Colonic mucosa (tissue), 4 donors: ENCODE results near the gene MTFMT. TPM values are rescaled to one million over a fixed set of nuclear protein-coding genes. Genes with fewer than 3 reads are reported as not detected.

Experiments
- DNase-seq: peaks from one replicate; pipeline ENCODE4 v3.0.0-alpha.2; 2020
- H3K27ac ChIP-seq: fragments of 200-600 bp; one replicate; pipeline ENCODE4 v1.8.0; 2021
- H3K27me3 ChIP-seq: fragments of 200-600 bp; one replicate; pipeline ENCODE4 v1.8.0; 2021
- H3K36me3 ChIP-seq: fragments of 200-600 bp; one replicate; pipeline ENCODE4 v1.8.0; 2021
- H3K4me1 ChIP-seq: fragments of 200-600 bp; one replicate; pipeline ENCODE4 v1.8.0; 2021; ENCODE audit warnings: mild to moderate bottlenecking
- H3K4me3 ChIP-seq: fragments of 200-600 bp; one replicate; pipeline ENCODE4 v1.8.0; 2021
- H3K9ac ChIP-seq, 2 donors: one replicate each; pipeline ENCODE4 v1.7.0; 2013; ENCODE audit warnings: control low read depth in 2 of 2, low read depth in 2 of 2, low read length in 2 of 2
- H3K9me3 ChIP-seq: fragments of 200-600 bp; one replicate; pipeline ENCODE4 v1.8.0; 2021
- intact Hi-C: fragments of 100-400 bp; cut with DNase I; formaldehyde crosslinking; loops from one replicate; pipeline ENCODE4 v1.14.1; 2022
- total RNA-seq, 2 donors: library from RNA; stranded (reverse); fragmentation: NEBNext Ultra II Directional in 1 of 2; extraction: Animal tissue kit (Norgen Biotek cat#: 25700) in 1 of 2; gene quantifications; one replicate each; pipeline ENCODE4 v1.2.1, GENCODE V29; 2021
- TF ChIP-seq, protein P1 (sequence below): fragments of 200-600 bp; IDR thresholded peaks from one replicate; pipeline ENCODE4 v1.8.0; 2022; ENCODE audit warnings: antibody characterized with exemption, mild to moderate bottlenecking
- donor health status: healthy.
- donor health status: DM: no; HTN: no; CAD: no.
- donor health status: DM: no; HTN: no; CAD: no.

Gene MTFMT
- total RNA-seq, 2 donors from 2014 or later, result 22.1 to 25.9 TPM

GRCh38 chr15:64989416-64990167, 39.8 kb downstream of the MTFMT start, which contains the start of gene SPG21:
Gene SPG21, minus strand, starts transcription at chr15:64989914. Its CDS starts 6,345 bp downstream, at chr15:64983569.
- Histone ChIP-seq H3K4me1 (peaks cover 17% of the 10 kb centered on the region), H3K36me3 (no peaks in the 10 kb centered on the region), H3K27me3 (no peaks in the 10 kb centered on the region), H3K27ac (peak within 1 kb of the TSS; percentile 89), H3K4me3 (peak within 1 kb of the TSS; percentile 94), H3K9me3 (no peaks in the 10 kb centered on the region), H3K9ac (peak within 1 kb of the TSS; percentile 89 to 92)
- TF ChIP-seq, protein P1, sequence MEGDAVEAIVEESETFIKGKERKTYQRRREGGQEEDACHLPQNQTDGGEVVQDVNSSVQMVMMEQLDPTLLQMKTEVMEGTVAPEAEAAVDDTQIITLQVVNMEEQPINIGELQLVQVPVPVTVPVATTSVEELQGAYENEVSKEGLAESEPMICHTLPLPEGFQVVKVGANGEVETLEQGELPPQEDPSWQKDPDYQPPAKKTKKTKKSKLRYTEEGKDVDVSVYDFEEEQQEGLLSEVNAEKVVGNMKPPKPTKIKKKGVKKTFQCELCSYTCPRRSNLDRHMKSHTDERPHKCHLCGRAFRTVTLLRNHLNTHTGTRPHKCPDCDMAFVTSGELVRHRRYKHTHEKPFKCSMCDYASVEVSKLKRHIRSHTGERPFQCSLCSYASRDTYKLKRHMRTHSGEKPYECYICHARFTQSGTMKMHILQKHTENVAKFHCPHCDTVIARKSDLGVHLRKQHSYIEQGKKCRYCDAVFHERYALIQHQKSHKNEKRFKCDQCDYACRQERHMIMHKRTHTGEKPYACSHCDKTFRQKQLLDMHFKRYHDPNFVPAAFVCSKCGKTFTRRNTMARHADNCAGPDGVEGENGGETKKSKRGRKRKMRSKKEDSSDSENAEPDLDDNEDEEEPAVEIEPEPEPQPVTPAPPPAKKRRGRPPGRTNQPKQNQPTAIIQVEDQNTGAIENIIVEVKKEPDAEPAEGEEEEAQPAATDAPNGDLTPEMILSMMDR, result no peak
- intact Hi-C loops, result no loop called here
- DNase-seq, result peak; percentile 94

DNA sequence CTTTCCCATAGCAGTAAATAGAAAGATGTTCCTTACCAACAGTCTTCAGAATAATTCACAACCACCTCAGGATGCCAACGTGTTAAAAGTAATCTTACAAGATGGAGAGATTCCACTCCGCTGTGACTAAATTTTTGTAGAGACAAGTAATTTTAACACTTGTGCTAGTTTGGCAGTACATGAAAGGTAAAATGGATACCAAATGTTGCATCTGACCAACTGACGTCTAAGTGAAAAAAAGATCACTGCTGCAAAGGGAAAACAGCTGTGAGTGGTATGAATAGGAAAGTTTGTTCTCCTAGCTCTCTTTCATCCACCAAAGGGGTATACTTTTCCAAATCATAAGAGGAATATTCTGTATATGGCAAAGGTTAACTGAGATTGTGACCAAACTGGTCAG, 42.3 kb downstream of the MTFMT start:
- peaks cover 17% of the 10 kb centered on the region for H3K4me1 ChIP-seq
- no peak overlapping the region for H3K27ac ChIP-seq
- DNase-seq, result no peak
- TF ChIP-seq, protein P1, result no peak
- no peak overlapping the region for H3K9ac ChIP-seq
- intact Hi-C loops, result no loop called here
- no peaks in the 10 kb centered on the region for H3K27me3 ChIP-seq
- H3K9me3 ChIP-seq, result no peaks in the 10 kb centered on the region
- H3K4me3 ChIP-seq, result no peak overlapping the region
- no peaks in the 10 kb centered on the region for H3K36me3 ChIP-seq

DNA sequence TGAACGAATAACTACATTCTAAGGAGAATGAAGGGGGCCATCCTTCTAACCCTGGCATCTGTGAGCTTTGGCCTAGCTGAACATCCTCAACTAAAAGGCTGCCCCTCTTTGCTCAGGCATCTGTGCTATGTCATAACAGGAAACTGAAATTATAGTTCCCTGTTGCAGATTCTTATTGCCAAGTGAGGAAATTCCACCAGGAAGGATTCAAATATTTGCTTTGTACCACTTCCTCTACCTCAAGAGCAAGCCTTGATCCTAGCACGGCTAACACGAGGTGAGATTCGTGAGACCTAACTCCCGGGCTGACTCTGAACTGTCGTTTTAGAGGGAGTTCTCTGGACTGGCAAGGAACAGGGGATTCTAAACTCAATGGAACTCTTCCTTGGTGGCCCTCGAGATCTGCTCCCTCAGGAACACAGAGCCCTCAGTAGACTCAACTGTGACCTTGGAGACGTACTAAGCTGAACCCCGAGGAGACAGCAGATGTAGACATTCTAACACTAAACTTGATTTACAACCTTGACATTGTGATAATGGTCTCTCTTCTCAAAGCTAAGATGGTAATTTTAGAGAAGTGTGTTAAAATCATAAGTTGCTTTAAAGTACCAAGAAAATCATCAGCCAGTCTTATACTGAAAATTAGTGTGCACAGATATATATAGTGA, 43.9 kb downstream of the MTFMT start:
- no peak overlapping the region for H3K9ac ChIP-seq
- H3K4me3 ChIP-seq, result no peak overlapping the region

GRCh38 chr15:64982472-64982871, 47.0 kb downstream of the MTFMT start:
- Histone ChIP-seq H3K9ac (no peak overlapping the region), H3K4me1 (peaks cover 6% of the 10 kb centered on the region), H3K9me3 (no peaks in the 10 kb centered on the region), H3K27me3 (no peaks in the 10 kb centered on the region), H3K4me3 (no peak overlapping the region), H3K36me3 (no peaks in the 10 kb centered on the region), H3K27ac (no peak overlapping the region)
- no peak for DNase-seq
- TF ChIP-seq, protein P1, result no peak
- intact Hi-C loops, result no loop called here

More for the DNA sequence above, 43.9 kb downstream of the MTFMT start:
- no peaks in the 10 kb centered on the region for H3K36me3 ChIP-seq
- peak; percentile 26 for DNase-seq
- no peaks in the 10 kb centered on the region for H3K9me3 ChIP-seq
- H3K4me1 ChIP-seq, result peaks cover 10% of the 10 kb centered on the region
- H3K27ac ChIP-seq, result peak overlapping the region; percentile 59
- TF ChIP-seq, protein P1, result no peak
- no peaks in the 10 kb centered on the region for H3K27me3 ChIP-seq
- intact Hi-C loops, result no loop called here

DNA sequence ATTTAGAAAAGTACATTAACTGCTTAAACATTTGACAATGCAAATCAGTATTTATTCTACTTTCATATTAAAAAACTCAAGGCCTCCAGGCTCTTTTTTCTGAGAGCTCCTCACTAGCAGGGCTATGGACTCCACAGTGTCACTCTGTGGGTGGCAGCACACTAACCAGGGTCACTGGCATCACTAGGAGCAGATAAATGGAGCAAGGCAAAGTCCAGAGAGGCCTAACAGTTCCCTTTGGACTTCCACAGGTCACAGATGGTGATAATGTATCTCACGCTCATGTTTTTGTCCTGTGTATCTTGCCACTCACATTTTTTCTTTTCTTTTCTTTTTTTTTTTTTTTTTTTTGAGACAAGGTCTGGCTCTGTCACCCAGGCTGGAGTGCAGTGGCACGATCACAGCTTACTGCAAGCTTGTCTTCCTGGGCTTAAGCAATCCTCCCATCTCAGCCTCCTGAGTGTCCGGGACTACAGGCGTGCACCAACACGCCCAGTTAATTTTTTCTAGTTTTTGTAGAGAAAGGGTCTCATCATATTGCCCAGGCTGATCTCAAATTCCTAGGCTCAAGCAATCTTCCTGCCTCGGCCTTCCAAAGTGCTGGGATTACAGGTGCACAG, 47.5 kb downstream of the MTFMT start:
- no peak for DNase-seq

More for the DNA sequence above, 47.5 kb downstream of the MTFMT start:
- intact Hi-C loops, result no loop called here
- H3K4me3 ChIP-seq, result no peak overlapping the region
- no peaks in the 10 kb centered on the region for H3K36me3 ChIP-seq
- H3K9ac ChIP-seq, result no peak overlapping the region
- no peaks in the 10 kb centered on the region for H3K9me3 ChIP-seq
- H3K27ac ChIP-seq, result no peak overlapping the region
- no peaks in the 10 kb centered on the region for H3K27me3 ChIP-seq
- TF ChIP-seq, protein P1, result no peak
- peaks cover 6% of the 10 kb centered on the region for H3K4me1 ChIP-seq
